ENCODE results near the gene POU6F2.

DNA sequence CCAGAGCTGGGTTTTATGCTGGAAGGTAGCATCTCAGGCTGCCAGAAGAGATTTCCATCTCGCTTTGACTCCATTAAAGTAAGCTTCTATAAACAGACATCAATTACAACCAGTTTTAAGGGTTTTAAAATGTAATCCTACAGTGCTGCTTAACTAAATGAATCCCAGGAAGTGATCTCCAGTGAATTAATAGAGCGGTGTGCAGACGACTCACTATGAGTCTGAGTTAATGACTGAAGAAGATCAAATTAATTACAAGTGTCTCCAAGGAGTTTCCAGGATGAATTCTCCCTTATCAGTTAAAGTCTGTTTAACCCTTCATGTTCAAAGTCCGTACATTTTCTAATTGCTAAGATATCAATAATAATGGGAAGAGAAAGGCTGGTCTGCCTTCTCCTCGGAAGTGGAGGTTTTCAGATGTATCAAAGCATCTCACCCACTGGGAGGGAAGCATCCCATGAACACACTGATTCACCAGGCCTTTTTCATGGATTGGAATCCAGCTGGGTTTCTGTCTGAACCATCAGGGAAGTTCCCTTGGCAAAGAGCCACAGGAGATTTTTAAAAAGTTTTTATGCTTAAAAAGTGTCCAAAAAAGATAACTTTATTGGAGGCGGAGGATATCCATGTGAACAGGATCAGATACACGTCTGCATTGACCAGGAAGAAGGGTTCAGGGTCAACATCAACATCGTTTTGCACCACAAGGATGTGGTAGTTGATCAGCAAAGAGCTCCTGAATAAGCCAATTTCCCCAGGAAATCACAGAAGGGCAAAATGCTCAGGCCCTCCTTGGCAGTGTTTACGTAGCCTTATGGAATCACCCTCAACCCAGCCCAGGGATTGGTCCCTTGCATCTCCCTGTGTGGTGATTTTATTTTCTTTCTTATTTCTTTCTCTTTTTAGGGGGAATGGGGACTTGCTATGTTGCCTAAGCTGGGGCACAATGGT lies 288.2 kb downstream of the POU6F2 start:
- TF ChIP-seq, protein P1, sequence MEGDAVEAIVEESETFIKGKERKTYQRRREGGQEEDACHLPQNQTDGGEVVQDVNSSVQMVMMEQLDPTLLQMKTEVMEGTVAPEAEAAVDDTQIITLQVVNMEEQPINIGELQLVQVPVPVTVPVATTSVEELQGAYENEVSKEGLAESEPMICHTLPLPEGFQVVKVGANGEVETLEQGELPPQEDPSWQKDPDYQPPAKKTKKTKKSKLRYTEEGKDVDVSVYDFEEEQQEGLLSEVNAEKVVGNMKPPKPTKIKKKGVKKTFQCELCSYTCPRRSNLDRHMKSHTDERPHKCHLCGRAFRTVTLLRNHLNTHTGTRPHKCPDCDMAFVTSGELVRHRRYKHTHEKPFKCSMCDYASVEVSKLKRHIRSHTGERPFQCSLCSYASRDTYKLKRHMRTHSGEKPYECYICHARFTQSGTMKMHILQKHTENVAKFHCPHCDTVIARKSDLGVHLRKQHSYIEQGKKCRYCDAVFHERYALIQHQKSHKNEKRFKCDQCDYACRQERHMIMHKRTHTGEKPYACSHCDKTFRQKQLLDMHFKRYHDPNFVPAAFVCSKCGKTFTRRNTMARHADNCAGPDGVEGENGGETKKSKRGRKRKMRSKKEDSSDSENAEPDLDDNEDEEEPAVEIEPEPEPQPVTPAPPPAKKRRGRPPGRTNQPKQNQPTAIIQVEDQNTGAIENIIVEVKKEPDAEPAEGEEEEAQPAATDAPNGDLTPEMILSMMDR (IDR thresholded peaks at IDR 0.05) = no peak
- no peak for TF ChIP-seq ZFX (IDR thresholded peaks at IDR 0.05; ENCODE audit: borderline replicate concordance)

Data from 22Rv1 (cell line).